Hematopoietic multipotent progenitor cell treated with erythropoietin and hydrocortisone succinate and interleukin-3 and kit ligand, for 15 days (in vitro differentiated cells): ENCODE data around the gene S100A7A.
"Not testable (repeated sequence)": the region's sequence is repeated elsewhere in the genome, so short reads cannot be mapped to it uniquely, and the experiment has no call there.

ENCODE experiments used
- DNase-seq: peaks from one replicate; pipeline ENCODE4 v3.0.0-alpha.2; 2015; ENCODE audit warnings: low spot score

S100A7A gene

GRCh38 chr1:153462741-153463140 lies 46.4 kb downstream of the S100A7A start:
- not testable (repeated sequence) for DNase-seq

- peak; percentile 54 for DNase-seq
These were observed 49.7 kb downstream of the S100A7A start for GRCh38 chr1:153465811-153466636.

- no peak for DNase-seq
These were observed 50.6 kb downstream of the S100A7A start for GRCh38 chr1:153466908-153467307.

- no peak for DNase-seq
These were observed 54.4 kb downstream of the S100A7A start for GRCh38 chr1:153470707-153471106.
